Heart right ventricle (tissue), 16 donors: ENCODE data around the gene DHX58. TPM values are rescaled to one million over a fixed set of nuclear protein-coding genes. Genes with fewer than 3 reads are reported as not detected.
A peak's percentile ranks its signal among the peaks of the same experiment; 100 is the strongest.

Experiments
- ATAC-seq, 8 donors: fragments of 200-7000 bp; cut with Tn5 transposase; one replicate each; pipeline ENCODE4 v1.9.1; 2020; ENCODE audit warnings: mild to moderate bottlenecking in 8 of 8, moderate library complexity in 8 of 8, moderate number of reproducible peaks in 1 of 8
- DNase-seq, 2 donors: peaks; one replicate each; pipeline ENCODE4 v3.0.0-alpha.2; 2020
- H3K27ac ChIP-seq, 10 donors: fragments of 200-600 bp; sonication (generic) in 2 of 10; one replicate each; pipeline versions ENCODE4 v1.5.0 to v1.8.0; 2020 to 2022; ENCODE audit warnings: mild to moderate bottlenecking in 3 of 10
- H3K27me3 ChIP-seq, 7 donors: fragments of 200-600 bp; one replicate each; pipeline ENCODE4 v1.8.0; 2021 to 2022; ENCODE audit warnings: mild to moderate bottlenecking in 2 of 7
- H3K36me3 ChIP-seq, 9 donors: fragments of 200-600 bp; sonication (generic) in 1 of 9; one replicate each; pipeline versions ENCODE4 v1.5.0 to v1.8.0; 2020 to 2022; ENCODE audit warnings: mild to moderate bottlenecking in 2 of 9
- H3K4me1 ChIP-seq, 9 donors: fragments of 200-600 bp; sonication (generic) in 1 of 9; one replicate each; pipeline versions ENCODE4 v1.5.0 to v1.8.0; 2020 to 2022; ENCODE audit warnings: mild to moderate bottlenecking in 4 of 9
- H3K4me3 ChIP-seq, 10 donors: fragments of 200-600 bp; sonication (generic) in 2 of 10; one replicate each; pipeline versions ENCODE4 v1.5.0 to v1.8.0; 2020 to 2022; ENCODE audit warnings: mild to moderate bottlenecking in 7 of 10, moderate library complexity in 2 of 10
- H3K9me3 ChIP-seq, 11 donors: fragments of 200-600 bp in 10 of 11; sonication (generic) in 2 of 11; one replicate each; pipeline versions ENCODE4 v1.5.0 to v1.8.0; 2013 to 2022; ENCODE audit warnings: mild to moderate bottlenecking in 2 of 11, control low read depth in 1 of 11, moderate library complexity in 1 of 11
- WGBS, 2 donors: extraction: QIAGEN DNeasy Blood & Tissue Kit; methylation state at CpG; one replicate each; pipeline ENCODE4 v1.1.7; 2013; ENCODE audit warnings: inconsistent platforms in 1 of 2; 5-methylcytosine and 5-hydroxymethylcytosine counted together
- intact Hi-C, 10 donors: fragments of 100-400 bp; cut with DNase I; formaldehyde crosslinking; loops; one replicate each; pipeline versions ENCODE4 v1.11.1 to v1.14.2; 2022
- polyA plus RNA-seq, 2 donors: library from polyadenylated mRNA; stranded (reverse); fragments of 200-250 nt; gene quantifications; one replicate each; pipeline ENCODE4 v1.2.3, GENCODE V29; 2013
- total RNA-seq, 10 donors: library from RNA; stranded (reverse); fragmentation: NEBNext Ultra II Directional in 3 of 10; extraction: Animal tissue kit (Norgen Biotek cat#: 25700) in 3 of 10; gene quantifications; one replicate each; pipeline versions ENCODE4 v1.2.1 to v1.2.4, GENCODE V29; 2021 to 2023
- TF ChIP-seq, protein P1 (sequence below), 9 donors: fragments of 200-600 bp; sonication (generic) in 2 of 9; IDR thresholded peaks; one replicate each; pipeline versions ENCODE4 v1.5.0 to v1.8.0; 2021 to 2022; ENCODE audit warnings: antibody characterized with exemption in 9 of 9, mild to moderate bottlenecking in 5 of 9, moderate library complexity in 1 of 9
- donor health status: Arrhythmogenic right ventricular cardiomyopathy.
- donor health status: ischemic (EF 13 %, LVEDD 7.1; RV severe dilation, severe dysfunction).
- donor health status: healthy with polysubstance abuse.
- donor health status: DM: no; HTN: yes; CAD: no.
- donor health status: DM: no; HTN: no; CAD: no.
- donor health status: ischemic (EF 25% LVEDD 6.9; RV normal size, moderate dysfunction).
- donor health status: ischemic (EF 25% LVEDD 5.7; RV mildly dilated, moderate dysfunction).
- donor health status: healthy.
- donor health status: DM: yes; HTN: yes; CAD: no.
- donor health status: Ischemic cardiomyopathy.
- donor health status: ischemic (EF 35%, LVEDD 5.7; RV mildly dilated, moderate dysfunction).
- donor health status: nonischemic (EF 11% LVEDD 7.7; RV severe dilation, severe dysfunction).
- donor health status: DM: yes; HTN: yes; CAD: no.
- donor health status: PGD.
- donor health status: ischemic (EF 29% LVEDD 5.4; RV normal size, mild dysfunction).
- donor health status: nonischemic (EF 23%, LVEDD 6.1; RV moderate dilation, normal function).

The DHX58 gene
- total and polyA plus RNA-seq, 12 donors, result 2.2 to 16.9 (median 4.0) TPM

DNA sequence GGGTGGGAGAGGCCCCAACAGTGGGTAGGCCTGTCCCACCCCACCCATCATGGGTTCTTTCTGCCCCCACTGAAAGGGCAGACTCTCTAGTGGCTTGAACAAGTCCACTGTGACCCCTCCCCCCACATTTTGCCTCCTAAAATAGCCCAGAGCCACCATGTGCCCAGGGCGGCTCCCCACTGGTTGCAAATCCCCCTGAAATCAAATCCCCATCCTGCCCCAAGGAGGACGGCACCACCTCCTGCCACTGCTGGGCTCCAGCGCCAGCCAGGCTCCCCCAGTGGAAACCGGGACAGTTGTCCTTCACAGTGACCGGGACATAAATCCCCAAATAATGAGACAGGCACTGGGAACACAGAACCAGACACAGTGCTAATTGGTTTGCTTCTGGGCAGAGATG, 34.8 kb downstream of the DHX58 start:
- 82 to 86% methylated on average over 5 of the region's 5 CpGs for WGBS, 2 donors
- no peak overlapping the region for H3K27ac ChIP-seq

DNA sequence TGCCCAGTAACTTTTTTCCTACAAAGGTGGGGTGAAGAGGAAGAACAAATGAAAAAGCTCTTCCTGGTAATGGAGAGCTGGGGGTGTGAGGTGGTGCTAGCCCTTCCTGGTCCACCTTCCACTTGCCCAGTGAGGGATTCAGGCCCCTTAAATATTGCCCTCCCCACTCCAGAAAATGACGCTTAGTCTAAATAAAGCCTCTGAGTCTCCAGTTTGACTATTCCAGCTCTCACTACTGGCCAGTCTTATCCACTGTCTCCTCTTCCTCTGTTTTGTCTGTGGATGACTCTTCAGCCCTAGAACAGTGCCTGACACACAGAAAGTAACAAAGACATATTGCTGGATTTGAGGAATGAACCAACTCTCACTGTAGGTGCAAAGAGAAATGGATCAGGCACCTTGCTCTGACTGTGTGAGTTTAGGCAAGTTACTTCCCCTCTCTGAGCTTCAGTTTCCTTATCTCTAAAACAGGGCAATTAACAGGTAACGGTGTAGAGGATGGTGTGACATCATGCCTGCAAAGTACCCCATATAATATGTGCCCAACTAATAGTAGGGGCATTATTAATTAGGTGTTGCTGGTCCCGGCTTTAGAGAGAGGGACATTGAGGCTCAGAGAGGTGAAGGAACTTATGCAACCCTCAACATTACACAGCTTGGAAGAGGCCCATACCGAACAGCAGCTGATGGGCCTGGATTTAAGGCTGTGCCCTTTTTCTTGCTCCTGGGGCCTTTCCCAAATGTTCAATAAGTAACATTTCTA, 35.5 kb downstream of the DHX58 start:
- intact Hi-C loops, result no loop called here
- H3K4me1 ChIP-seq, result peaks cover 0 to 9% (median 5%) of the 10 kb centered on the region in 9 donors
- H3K27ac ChIP-seq, result no peak overlapping the region
- DNase-seq (no peak), ATAC-seq (peak in 2 of 8 donors; percentile 48 to 70)
- no peaks in the 10 kb centered on the region for H3K36me3 ChIP-seq
- no peaks in the 10 kb centered on the region for H3K9me3 ChIP-seq
- TF ChIP-seq, protein P1, sequence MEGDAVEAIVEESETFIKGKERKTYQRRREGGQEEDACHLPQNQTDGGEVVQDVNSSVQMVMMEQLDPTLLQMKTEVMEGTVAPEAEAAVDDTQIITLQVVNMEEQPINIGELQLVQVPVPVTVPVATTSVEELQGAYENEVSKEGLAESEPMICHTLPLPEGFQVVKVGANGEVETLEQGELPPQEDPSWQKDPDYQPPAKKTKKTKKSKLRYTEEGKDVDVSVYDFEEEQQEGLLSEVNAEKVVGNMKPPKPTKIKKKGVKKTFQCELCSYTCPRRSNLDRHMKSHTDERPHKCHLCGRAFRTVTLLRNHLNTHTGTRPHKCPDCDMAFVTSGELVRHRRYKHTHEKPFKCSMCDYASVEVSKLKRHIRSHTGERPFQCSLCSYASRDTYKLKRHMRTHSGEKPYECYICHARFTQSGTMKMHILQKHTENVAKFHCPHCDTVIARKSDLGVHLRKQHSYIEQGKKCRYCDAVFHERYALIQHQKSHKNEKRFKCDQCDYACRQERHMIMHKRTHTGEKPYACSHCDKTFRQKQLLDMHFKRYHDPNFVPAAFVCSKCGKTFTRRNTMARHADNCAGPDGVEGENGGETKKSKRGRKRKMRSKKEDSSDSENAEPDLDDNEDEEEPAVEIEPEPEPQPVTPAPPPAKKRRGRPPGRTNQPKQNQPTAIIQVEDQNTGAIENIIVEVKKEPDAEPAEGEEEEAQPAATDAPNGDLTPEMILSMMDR (IDR thresholded peaks at IDR 0.05), result no peak
- no peak overlapping the region for H3K4me3 ChIP-seq
- 79 to 84% methylated on average over 4 of the region's 4 CpGs for WGBS, 2 donors
- H3K27me3 ChIP-seq, result peaks cover 0 to 24% (median 19%) of the 10 kb centered on the region in 7 donors

More for the DNA sequence above, 34.8 kb downstream of the DHX58 start:
- no peaks in the 10 kb centered on the region for H3K36me3 ChIP-seq
- peaks cover 0 to 16% (median 12%) of the 10 kb centered on the region in 7 donors for H3K27me3 ChIP-seq
- ATAC-seq, result no peak
- TF ChIP-seq, protein P1 (IDR thresholded peaks at IDR 0.05), result no peak
- H3K9me3 ChIP-seq, result no peaks in the 10 kb centered on the region
- no peak for DNase-seq
- H3K4me1 ChIP-seq, result peaks cover 0 to 2% (median 0%) of the 10 kb centered on the region in 9 donors
- intact Hi-C loops, result no loop called here
- no peak overlapping the region for H3K4me3 ChIP-seq

- WGBS, 2 donors, result 77 to 80% methylated on average over 6 of the region's 6 CpGs
- intact Hi-C loops, result no loop called here
- no peaks in the 10 kb centered on the region for H3K9me3 ChIP-seq
- DNase-seq (no peak), ATAC-seq (no peak)
- H3K27ac ChIP-seq, result no peak overlapping the region
- peaks cover 0 to 14% (median 5%) of the 10 kb centered on the region in 9 donors for H3K4me1 ChIP-seq
- peaks cover 0 to 36% (median 30%) of the 10 kb centered on the region in 7 donors for H3K27me3 ChIP-seq
- TF ChIP-seq, protein P1 (IDR thresholded peaks at IDR 0.05), result no peak
- H3K4me3 ChIP-seq, result no peak overlapping the region
- no peaks in the 10 kb centered on the region for H3K36me3 ChIP-seq
Observed at GRCh38 chr17:42075789-42076188, 36.7 kb downstream of the DHX58 start.

DNA sequence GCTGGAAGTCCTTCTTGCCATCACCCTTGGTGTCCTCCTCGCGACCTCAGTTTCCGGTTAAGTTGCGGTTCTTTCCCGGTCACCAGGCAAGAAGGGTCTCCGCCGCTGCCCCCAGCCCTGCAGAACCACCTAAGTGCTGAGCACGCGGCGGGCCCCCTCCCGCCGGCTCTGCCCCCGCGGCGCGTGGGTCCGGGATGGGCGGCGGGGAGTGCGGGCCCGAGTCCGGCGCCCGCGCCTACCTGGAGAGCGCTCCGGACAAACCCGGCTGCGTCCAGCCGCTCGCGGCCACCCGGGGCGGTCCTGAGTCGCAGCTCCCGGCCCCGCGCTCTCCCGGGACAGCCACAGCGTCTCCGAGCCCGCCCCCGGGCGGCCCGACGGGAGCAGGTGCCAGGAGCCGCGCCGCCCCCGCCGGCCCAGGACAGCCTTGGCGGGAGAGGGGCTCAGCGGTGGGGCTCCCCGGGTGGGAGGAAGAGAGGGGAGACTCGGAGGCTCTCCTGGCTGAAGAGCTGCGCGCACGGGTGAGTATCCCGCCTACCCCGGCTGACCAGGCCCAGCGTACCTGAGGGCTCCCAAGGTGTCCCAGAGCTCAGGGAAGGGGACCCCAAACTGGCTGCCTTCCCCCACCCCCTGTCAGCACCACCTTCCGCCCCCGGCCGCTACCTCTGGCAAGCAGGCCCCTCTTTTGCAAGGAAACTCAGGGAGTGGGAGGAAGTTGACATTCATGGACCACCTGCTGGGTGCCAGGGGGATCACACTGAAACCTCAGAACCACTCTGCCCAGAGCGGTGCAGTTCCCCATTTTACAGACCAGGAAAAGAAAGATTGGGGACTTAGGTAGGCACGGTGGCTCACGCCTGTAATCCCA, 40.0 kb downstream of the DHX58 start:
- ATAC-seq, result peak in 3 of 8 donors; percentile 32 to 50 (median 49)
- Histone ChIP-seq H3K36me3 (no peaks in the 10 kb centered on the region), H3K4me3 (peak overlapping the region in 9 of 10 donors; percentile 18 to 43 (median 35)), H3K9me3 (no peaks in the 10 kb centered on the region), H3K4me1 (peaks cover 0 to 14% (median 5%) of the 10 kb centered on the region in 9 donors), H3K27ac (no peak overlapping the region), H3K27me3 (peaks cover 0 to 39% (median 31%) of the 10 kb centered on the region in 7 donors)
- TF ChIP-seq, protein P1 (IDR thresholded peaks at IDR 0.05), result peak in 2 of 9 donors; percentile 7 to 14
- intact Hi-C loops, result no loop called here
- 7 to 11% methylated on average over 63 to 67 of the region's 67 CpGs for WGBS, 2 donors
- no peak for DNase-seq
